Measurements from ENCODE around the gene ARID1A.
"Not testable (repeated sequence)": the region's sequence is repeated elsewhere in the genome, so short reads cannot be mapped to it uniquely, and the experiment has no call there.

Gene ARID1A

GRCh38 chr1:26697978-26698849, 2.4 kb downstream of the ARID1A start:
- DNase-seq (ENCODE audit: low read depth in 1 of 2, low spot score in 1 of 2): no peak

GRCh38 chr1:26700711-26701110, 4.9 kb downstream of the ARID1A start:
- no peak for DNase-seq (ENCODE audit: low read depth in 1 of 2, low spot score in 1 of 2)

GRCh38 chr1:26701266-26701994, 5.6 kb downstream of the ARID1A start:
- DNase-seq (ENCODE audit: low read depth in 1 of 2, low spot score in 1 of 2): no peak

- DNase-seq (ENCODE audit: low read depth in 1 of 2, low spot score in 1 of 2): no peak
Observed at GRCh38 chr1:26701995-26702679, 6.3 kb downstream of the ARID1A start.

- DNase-seq (ENCODE audit: low read depth in 1 of 2, low spot score in 1 of 2): no peak
Observed at GRCh38 chr1:26702680-26703038, 6.8 kb downstream of the ARID1A start.

- DNase-seq (ENCODE audit: low read depth in 1 of 2, low spot score in 1 of 2): no peak
Observed at GRCh38 chr1:26703478-26703877, 7.7 kb downstream of the ARID1A start.

- DNase-seq (ENCODE audit: low read depth in 1 of 2, low spot score in 1 of 2): no peak
Observed at GRCh38 chr1:26704629-26705028, 8.8 kb downstream of the ARID1A start.

- DNase-seq (ENCODE audit: low read depth in 1 of 2, low spot score in 1 of 2): not testable (repeated sequence)
Observed at GRCh38 chr1:26705227-26705626, 9.4 kb downstream of the ARID1A start.

GRCh38 chr1:26705788-26706311, 10.0 kb downstream of the ARID1A start:
- no peak for DNase-seq (ENCODE audit: low read depth in 1 of 2, low spot score in 1 of 2)

- DNase-seq (ENCODE audit: low read depth in 1 of 2, low spot score in 1 of 2): no peak
Observed at GRCh38 chr1:26706315-26706714, 10.5 kb downstream of the ARID1A start.

GRCh38 chr1:26710811-26711210, 15.0 kb downstream of the ARID1A start:
- DNase-seq (ENCODE audit: low read depth in 1 of 2, low spot score in 1 of 2): no peak

- DNase-seq (ENCODE audit: low read depth in 1 of 2, low spot score in 1 of 2): no peak
Observed at GRCh38 chr1:26711777-26712176, 16.0 kb downstream of the ARID1A start.

GRCh38 chr1:26717017-26717491, 21.2 kb downstream of the ARID1A start:
- no peak for DNase-seq (ENCODE audit: low read depth in 1 of 2, low spot score in 1 of 2)

- no peak for DNase-seq (ENCODE audit: low read depth in 1 of 2, low spot score in 1 of 2)
Observed at GRCh38 chr1:26719205-26719604, 23.4 kb downstream of the ARID1A start.

- no peak for DNase-seq (ENCODE audit: low read depth in 1 of 2, low spot score in 1 of 2)
Observed at GRCh38 chr1:26721669-26722355, 26.0 kb downstream of the ARID1A start.

GRCh38 chr1:26723013-26723991, 27.5 kb downstream of the ARID1A start:
- DNase-seq (ENCODE audit: low read depth in 1 of 2, low spot score in 1 of 2): peak in 1 of 2 donors; percentile 22

GRCh38 chr1:26724118-26724517, 28.3 kb downstream of the ARID1A start:
- no peak for DNase-seq (ENCODE audit: low read depth in 1 of 2, low spot score in 1 of 2)

GRCh38 chr1:26724926-26725325, 29.1 kb downstream of the ARID1A start:
- DNase-seq (ENCODE audit: low read depth in 1 of 2, low spot score in 1 of 2): no peak

GRCh38 chr1:26725904-26726303, 30.1 kb downstream of the ARID1A start:
- DNase-seq (ENCODE audit: low read depth in 1 of 2, low spot score in 1 of 2): not testable (repeated sequence)

- no peak for DNase-seq (ENCODE audit: low read depth in 1 of 2, low spot score in 1 of 2)
Observed at GRCh38 chr1:26726784-26727183, 31.0 kb downstream of the ARID1A start.

Data from activated T-helper 1 cell treated with anti-CD3 and anti-CD28 coated beads, Interleukin-2, amount 50 U/mL, for 16 hours (primary cell).